PFSK-1 (cell line): Measurements from ENCODE around the gene SUGP2.

Experiments
- FOXP2 ChIP-seq: optimal IDR thresholded peaks from 2 replicates; pipeline ENCODE3; 2011; ENCODE audit warnings: borderline replicate concordance, control low read depth, inconsistent platforms; ENCODE audit not compliant: insufficient read depth; ENCODE audit errors: extremely low read length, extremely low read depth
- POLR2AphosphoS5 ChIP-seq: IDR thresholded peaks from 2 replicates; pipeline ENCODE4 v1.6.1; 2012; ENCODE audit warnings: low read depth, mild to moderate bottlenecking, control low read depth, low read length, moderate library complexity
- TAF1 ChIP-seq: IDR thresholded peaks from 2 replicates; pipeline ENCODE4 v1.6.1; 2012; ENCODE audit warnings: low read length, control low read depth, borderline replicate concordance; ENCODE audit not compliant: insufficient read depth
- TF ChIP-seq, protein P1 (sequence below), 2 experiments: IDR thresholded peaks; 2 replicates each; pipeline versions ENCODE4 v1.6.1 to v1.8.0; 2011 to 2012; ENCODE audit warnings: low read depth in 2 of 2, low read length in 2 of 2, control low read depth in 1 of 2, inconsistent platforms in 1 of 2, mild to moderate bottlenecking in 1 of 2, moderate library complexity in 1 of 2; ENCODE audit not compliant: insufficient read depth in 1 of 2

DNA sequence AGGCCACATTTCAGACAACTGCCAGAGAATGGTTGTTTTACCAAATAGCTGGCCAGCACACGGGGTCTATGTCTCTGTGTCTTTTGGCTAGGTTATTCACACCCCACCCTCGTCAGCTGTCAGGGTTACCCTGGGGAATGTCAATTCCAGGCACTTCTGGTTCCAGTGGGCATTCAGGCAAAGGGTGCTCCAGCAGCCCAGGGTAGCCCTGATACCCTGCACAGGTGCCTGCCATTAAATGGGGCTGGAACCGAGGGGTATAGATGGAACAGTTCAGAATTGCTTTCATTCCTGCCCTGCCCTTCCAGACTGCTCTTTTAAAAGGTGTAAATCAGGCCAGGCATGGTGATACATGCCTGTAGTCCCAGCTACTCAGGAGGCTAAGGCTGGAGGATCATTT lies 49.1 kb downstream of the SUGP2 start:
- TF ChIP-seq, protein P1, sequence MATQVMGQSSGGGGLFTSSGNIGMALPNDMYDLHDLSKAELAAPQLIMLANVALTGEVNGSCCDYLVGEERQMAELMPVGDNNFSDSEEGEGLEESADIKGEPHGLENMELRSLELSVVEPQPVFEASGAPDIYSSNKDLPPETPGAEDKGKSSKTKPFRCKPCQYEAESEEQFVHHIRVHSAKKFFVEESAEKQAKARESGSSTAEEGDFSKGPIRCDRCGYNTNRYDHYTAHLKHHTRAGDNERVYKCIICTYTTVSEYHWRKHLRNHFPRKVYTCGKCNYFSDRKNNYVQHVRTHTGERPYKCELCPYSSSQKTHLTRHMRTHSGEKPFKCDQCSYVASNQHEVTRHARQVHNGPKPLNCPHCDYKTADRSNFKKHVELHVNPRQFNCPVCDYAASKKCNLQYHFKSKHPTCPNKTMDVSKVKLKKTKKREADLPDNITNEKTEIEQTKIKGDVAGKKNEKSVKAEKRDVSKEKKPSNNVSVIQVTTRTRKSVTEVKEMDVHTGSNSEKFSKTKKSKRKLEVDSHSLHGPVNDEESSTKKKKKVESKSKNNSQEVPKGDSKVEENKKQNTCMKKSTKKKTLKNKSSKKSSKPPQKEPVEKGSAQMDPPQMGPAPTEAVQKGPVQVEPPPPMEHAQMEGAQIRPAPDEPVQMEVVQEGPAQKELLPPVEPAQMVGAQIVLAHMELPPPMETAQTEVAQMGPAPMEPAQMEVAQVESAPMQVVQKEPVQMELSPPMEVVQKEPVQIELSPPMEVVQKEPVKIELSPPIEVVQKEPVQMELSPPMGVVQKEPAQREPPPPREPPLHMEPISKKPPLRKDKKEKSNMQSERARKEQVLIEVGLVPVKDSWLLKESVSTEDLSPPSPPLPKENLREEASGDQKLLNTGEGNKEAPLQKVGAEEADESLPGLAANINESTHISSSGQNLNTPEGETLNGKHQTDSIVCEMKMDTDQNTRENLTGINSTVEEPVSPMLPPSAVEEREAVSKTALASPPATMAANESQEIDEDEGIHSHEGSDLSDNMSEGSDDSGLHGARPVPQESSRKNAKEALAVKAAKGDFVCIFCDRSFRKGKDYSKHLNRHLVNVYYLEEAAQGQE (IDR thresholded peaks at IDR 0.05; ENCODE audit: insufficient read depth in 1 of 2, low read depth in 2 of 2, low read length in 2 of 2), result no peak
- TF ChIP-seq POLR2AphosphoS5 (no peak), FOXP2 (no peak), TAF1 (no peak)
